Temporal lobe (tissue), 2 donors: ENCODE data around the gene PTPN21. TPM values are rescaled to one million over a fixed set of nuclear protein-coding genes. Genes with fewer than 3 reads are reported as not detected.

ENCODE experiments used
- small RNA-seq: library from RNA; depleted of rRNA; stranded (forward); fragments of <200 nt; gene quantifications from one replicate; pipeline ENCODE3, GENCODE V24; 2014; ENCODE audit warnings: low replicate concordance
- total RNA-seq: library from RNA; depleted of rRNA; stranded (reverse); fragments of >200 nt; gene quantifications from one replicate; pipeline ENCODE4 v1.2.3, GENCODE V29; 2014

Gene PTPN21
- total RNA-seq, 1 donor from 2014 or later, result 10.6 TPM

Small RNA genes lying within 50 kb of the gene (small RNA-seq; reads per million reads assigned to genes)
- gene RNU4-22P, result not detected

Other genes starting within 250 kb of the PTPN21 start
- gene KCNK10, start 231.7 kb downstream of the PTPN21 start, total RNA-seq, result 15.0 TPM
- gene SPATA7, start 169.3 kb downstream of the PTPN21 start, total RNA-seq, result 54.8 TPM
- 53.8 TPM for gene ZC3H14, start 8.0 kb upstream of the PTPN21 start, total RNA-seq
- gene EML5, start 237.9 kb upstream of the PTPN21 start, total RNA-seq, result 20.7 TPM